DND-41 (cell line): ENCODE results near the gene CAPN15.

Source experiments
- ATAC-seq: fragments of 200-7000 bp; cut with Tn5 transposase; 3 replicates; pipeline ENCODE4 v1.9.1; 2021; ENCODE audit warnings: low read depth; ENCODE audit not compliant: insufficient read depth
- DNase-seq: peaks from one replicate; pipeline ENCODE4 v3.0.0-alpha.2; 2020
- H2AFZ ChIP-seq: 2 replicates; pipeline ENCODE4 v1.6.0; 2012; ENCODE audit warnings: low read depth, low read length
- H3K27ac ChIP-seq: 2 replicates; pipeline ENCODE4 v1.5.1; 2012; ENCODE audit warnings: low read length, inconsistent platforms
- H3K27me3 ChIP-seq: fragments of 200-600 bp; sonication (generic); 2 replicates; pipeline ENCODE4 v1.6.0; 2012; ENCODE audit warnings: low read length, mild to moderate bottlenecking, inconsistent platforms; ENCODE audit not compliant: insufficient read depth, poor library complexity
- H3K36me3 ChIP-seq: 2 replicates; pipeline ENCODE4 v1.5.1; 2012; ENCODE audit warnings: low read length, inconsistent platforms; ENCODE audit not compliant: insufficient read depth
- H3K4me1 ChIP-seq: 2 replicates; pipeline ENCODE4 v1.5.1; 2012; ENCODE audit warnings: mild to moderate bottlenecking, low read length; ENCODE audit not compliant: insufficient read depth
- H3K4me2 ChIP-seq: 2 replicates; pipeline ENCODE4 v1.6.0; 2012; ENCODE audit warnings: mild to moderate bottlenecking, moderate library complexity, low read length, inconsistent platforms; ENCODE audit not compliant: insufficient read depth
- H3K4me3 ChIP-seq, 2 experiments: fragments of 200-600 bp in 1 of 2; shearing (Covaris generic) in 1 of 2; 2 replicates each; pipeline ENCODE4 v1.5.1; 2012 to 2016; ENCODE audit warnings: inconsistent platforms in 2 of 2, low read length in 2 of 2, mild to moderate bottlenecking in 2 of 2, low read depth in 1 of 2, moderate library complexity in 1 of 2
- H3K79me2 ChIP-seq: 2 replicates; pipeline ENCODE4 v1.6.0; 2012; ENCODE audit warnings: low read length, inconsistent platforms; ENCODE audit not compliant: insufficient read depth
- H3K9ac ChIP-seq: 2 replicates; pipeline ENCODE4 v1.6.0; 2012; ENCODE audit warnings: low read depth, mild to moderate bottlenecking, inconsistent platforms, low read length, moderate library complexity
- H3K9me3 ChIP-seq: 2 replicates; pipeline ENCODE4 v1.5.1; 2012; ENCODE audit warnings: low read length, moderate library complexity, mild to moderate bottlenecking, inconsistent platforms; ENCODE audit not compliant: insufficient read depth, severe bottlenecking
- H4K20me1 ChIP-seq: 2 replicates; pipeline ENCODE4 v1.6.0; 2012; ENCODE audit warnings: low read length; ENCODE audit not compliant: insufficient read depth
- CTCF ChIP-seq: IDR thresholded peaks from 2 replicates; pipeline ENCODE4 v1.5.1; 2012; ENCODE audit warnings: borderline replicate concordance, low read length, moderate library complexity, mild to moderate bottlenecking; ENCODE audit not compliant: poor library complexity, severe bottlenecking; ENCODE audit errors: extremely low read depth
- EZH2 ChIP-seq: IDR thresholded peaks from 3 replicates; pipeline ENCODE4 v1.6.1; 2012; ENCODE audit warnings: borderline replicate concordance, low read depth, mild to moderate bottlenecking, moderate library complexity, low read length, inconsistent platforms; ENCODE audit not compliant: severe bottlenecking

CAPN15 gene

GRCh38 chr16:525123-525519, 2.4 kb upstream of the CAPN15 start:
- Histone ChIP-seq H3K9ac (no peak overlapping the region), H3K79me2 (peaks cover 42% of the 10 kb centered on the region), H3K4me3 (no peak overlapping the region), H3K9me3 (no peaks in the 10 kb centered on the region), H4K20me1 (peaks cover 44% of the 10 kb centered on the region), H3K27me3 (no peaks in the 10 kb centered on the region), H3K4me1 (peaks cover 33% of the 10 kb centered on the region), H2AFZ (no peak overlapping the region), H3K36me3 (peaks cover 27% of the 10 kb centered on the region), H3K4me2 (peak overlapping the region; percentile 80), H3K27ac (no peak overlapping the region)
- ATAC-seq, result no peak
- TF ChIP-seq EZH2 (no peak), CTCF (no peak)
- no peak for DNase-seq

GRCh38 chr16:525520-526180, 1.9 kb upstream of the CAPN15 start:
- H2AFZ ChIP-seq, result no peak overlapping the region

GRCh38 chr16:526181-527014, 1.1 kb upstream of the CAPN15 start:
- ATAC-seq (peak; percentile 22), DNase-seq (peak; percentile 45)
- TF ChIP-seq CTCF (no peak), EZH2 (no peak)
- peaks cover 55% of the 10 kb centered on the region for H4K20me1 ChIP-seq
- no peaks in the 10 kb centered on the region for H3K27me3 ChIP-seq
- peaks cover 38% of the 10 kb centered on the region for H3K4me1 ChIP-seq
- H3K4me2 ChIP-seq, result peak overlapping the region; percentile 80
- no peaks in the 10 kb centered on the region for H3K9me3 ChIP-seq
- H3K9ac ChIP-seq, result peak overlapping the region; percentile 81
- H3K4me3 ChIP-seq, result peak overlapping the region; percentile 46 to 95
- peaks cover 24% of the 10 kb centered on the region for H3K36me3 ChIP-seq
- H3K27ac ChIP-seq, result peak overlapping the region; percentile 93
- H3K79me2 ChIP-seq, result peaks cover 55% of the 10 kb centered on the region
- peak overlapping the region; percentile 75 for H2AFZ ChIP-seq

More at GRCh38 chr16:525520-526180, 1.9 kb upstream of the CAPN15 start:
- peak overlapping the region; percentile 80 for H3K4me2 ChIP-seq
- H3K79me2 ChIP-seq, result peaks cover 48% of the 10 kb centered on the region
- peaks cover 38% of the 10 kb centered on the region for H3K4me1 ChIP-seq
- H3K4me3 ChIP-seq, result peak overlapping the region; percentile 46 to 95; a peak in 3 of 4 replicates
- no peaks in the 10 kb centered on the region for H3K9me3 ChIP-seq
- no peak for DNase-seq
- H4K20me1 ChIP-seq, result peaks cover 49% of the 10 kb centered on the region
- H3K27me3 ChIP-seq, result no peaks in the 10 kb centered on the region
- H3K36me3 ChIP-seq, result peaks cover 27% of the 10 kb centered on the region
- TF ChIP-seq EZH2 (no peak), CTCF (no peak)
- H3K9ac ChIP-seq, result peak overlapping the region; percentile 81
- ATAC-seq, result no peak
- peak overlapping the region; percentile 50; the same call in 1 of the 2 replicates for H3K27ac ChIP-seq
